Activated CD8-positive, alpha-beta memory T cell treated with anti-CD3 and anti-CD28 coated beads for 4 hours (primary cell): Measurements from ENCODE around the gene ZNF628.
A peak's percentile ranks its signal among the peaks of the same experiment; 100 is the strongest.
"Not testable (repeated sequence)": the region's sequence is repeated elsewhere in the genome, so short reads cannot be mapped to it uniquely, and the experiment has no call there.

Experiments
- DNase-seq, 2 donors: peaks; one replicate each; pipeline ENCODE4 v3.0.0-alpha.2; 2020; ENCODE audit warnings: low read depth in 2 of 2

Gene ZNF628

DNA sequence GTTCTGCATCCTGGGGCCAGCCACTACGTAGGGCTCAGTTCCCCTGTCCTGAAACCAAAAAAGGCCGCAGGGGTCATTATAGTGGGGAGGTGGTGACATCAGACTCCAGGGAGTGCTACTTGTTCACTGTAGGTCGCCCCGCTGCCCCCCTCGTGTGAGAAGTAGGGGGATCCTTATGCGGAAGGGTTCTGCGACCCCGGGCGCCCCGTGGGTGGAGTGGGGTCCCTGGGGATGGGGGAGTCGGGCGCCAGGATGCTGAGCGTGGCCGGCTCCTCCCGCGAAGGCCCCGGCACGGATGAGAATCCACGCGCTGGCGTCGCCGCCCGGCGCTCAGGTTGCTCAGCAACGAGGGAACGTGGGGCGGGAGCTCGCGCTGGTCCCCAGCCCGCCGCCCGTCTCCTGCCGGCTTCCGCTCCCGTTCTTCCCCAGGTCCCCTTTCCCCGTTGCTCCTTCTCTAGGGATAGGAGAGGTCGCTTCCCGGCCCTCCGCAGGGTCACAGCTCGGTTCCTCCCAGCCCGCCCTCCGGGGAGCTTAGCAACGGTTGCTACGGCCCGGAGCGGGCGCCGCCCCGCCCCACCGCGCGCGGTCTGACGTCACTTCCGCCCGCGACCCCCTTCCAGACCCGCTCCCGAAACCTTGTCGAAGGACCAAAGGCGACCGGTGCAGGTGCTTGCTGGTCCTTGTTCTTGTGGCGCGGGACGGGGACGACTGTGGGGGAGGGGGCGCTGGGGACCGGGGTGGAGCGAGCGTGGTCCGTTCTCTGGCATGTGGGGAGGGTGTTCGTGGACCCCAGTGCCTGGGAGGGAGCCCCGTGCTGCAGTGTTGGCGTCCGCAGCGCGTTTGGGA lies 8.4 kb downstream of the ZNF628 start, which contains the start of gene NAT14:
Gene NAT14, plus strand, starts transcription at position 596 of the 846 bp plus-strand sequence. CDS start 521 bp downstream, outside the sequence.
- DNase-seq = peak in 1 of 2 donors; percentile 24

DNA sequence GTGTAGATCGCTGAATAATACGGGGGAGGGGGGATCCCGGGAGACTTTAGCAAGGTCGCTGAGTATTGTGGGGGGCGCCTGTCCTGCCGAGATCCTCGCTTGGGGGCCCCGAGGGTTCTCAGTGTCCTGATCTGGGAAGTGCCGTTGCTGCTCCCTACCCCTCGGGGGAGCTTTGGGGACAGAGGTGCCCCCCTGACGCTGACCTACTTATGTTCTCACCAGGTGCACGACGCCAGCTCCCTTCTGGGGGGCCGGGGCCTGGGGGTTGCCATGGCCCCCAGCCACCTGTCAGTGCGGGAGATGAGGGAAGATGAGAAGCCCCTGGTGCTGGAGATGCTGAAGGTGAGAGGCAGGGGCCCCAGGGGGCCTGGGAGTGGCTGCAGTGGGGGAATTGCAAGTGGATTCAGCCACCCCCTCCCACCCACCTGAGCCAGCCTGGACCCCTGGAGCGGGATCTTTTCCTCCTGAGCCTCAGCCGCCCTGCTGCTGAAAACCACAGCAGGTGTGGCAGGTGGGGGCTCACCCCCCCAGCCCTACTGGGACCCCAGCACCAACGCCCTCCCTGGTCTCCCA lies 9.1 kb downstream of the ZNF628 start:
- DNase-seq = no peak

DNA sequence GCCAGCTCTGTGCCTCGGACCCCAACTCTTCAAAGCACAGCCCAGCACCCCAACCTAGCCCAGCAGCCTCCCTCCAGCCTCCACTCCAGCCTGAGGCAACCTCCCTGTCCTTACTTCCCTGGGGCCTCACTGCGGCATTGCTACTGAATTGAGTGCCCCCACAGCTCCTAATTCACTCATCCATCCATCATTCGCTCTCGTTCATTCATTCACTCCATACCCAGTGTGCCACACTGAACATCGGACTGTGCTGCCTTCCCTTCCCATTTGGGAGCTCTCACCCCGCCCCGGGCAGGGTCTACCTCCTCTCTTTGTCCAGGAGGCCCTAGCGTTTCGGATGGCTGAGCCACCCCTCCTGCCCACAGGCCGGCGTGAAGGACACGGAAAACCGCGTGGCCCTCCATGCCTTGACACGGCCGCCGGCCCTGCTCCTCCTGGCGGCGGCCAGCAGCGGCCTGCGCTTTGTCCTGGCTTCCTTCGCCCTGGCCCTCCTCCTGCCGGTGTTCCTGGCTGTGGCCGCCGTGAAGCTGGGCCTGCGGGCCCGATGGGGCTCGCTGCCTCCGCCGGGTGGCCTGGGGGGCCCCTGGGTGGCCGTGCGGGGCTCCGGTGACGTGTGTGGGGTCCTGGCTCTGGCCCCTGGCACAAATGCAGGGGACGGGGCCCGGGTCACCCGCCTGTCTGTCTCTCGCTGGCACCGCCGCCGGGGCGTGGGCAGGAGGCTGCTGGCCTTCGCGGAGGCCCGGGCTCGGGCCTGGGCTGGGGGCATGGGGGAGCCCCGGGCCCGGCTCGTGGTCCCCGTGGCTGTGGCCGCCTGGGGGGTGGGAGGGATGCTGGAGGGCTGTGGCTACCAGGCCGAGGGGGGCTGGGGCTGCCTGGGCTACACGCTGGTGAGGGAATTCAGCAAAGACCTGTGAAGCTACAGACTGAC lies 9.9 kb downstream of the ZNF628 start:
- DNase-seq = no peak

DNA sequence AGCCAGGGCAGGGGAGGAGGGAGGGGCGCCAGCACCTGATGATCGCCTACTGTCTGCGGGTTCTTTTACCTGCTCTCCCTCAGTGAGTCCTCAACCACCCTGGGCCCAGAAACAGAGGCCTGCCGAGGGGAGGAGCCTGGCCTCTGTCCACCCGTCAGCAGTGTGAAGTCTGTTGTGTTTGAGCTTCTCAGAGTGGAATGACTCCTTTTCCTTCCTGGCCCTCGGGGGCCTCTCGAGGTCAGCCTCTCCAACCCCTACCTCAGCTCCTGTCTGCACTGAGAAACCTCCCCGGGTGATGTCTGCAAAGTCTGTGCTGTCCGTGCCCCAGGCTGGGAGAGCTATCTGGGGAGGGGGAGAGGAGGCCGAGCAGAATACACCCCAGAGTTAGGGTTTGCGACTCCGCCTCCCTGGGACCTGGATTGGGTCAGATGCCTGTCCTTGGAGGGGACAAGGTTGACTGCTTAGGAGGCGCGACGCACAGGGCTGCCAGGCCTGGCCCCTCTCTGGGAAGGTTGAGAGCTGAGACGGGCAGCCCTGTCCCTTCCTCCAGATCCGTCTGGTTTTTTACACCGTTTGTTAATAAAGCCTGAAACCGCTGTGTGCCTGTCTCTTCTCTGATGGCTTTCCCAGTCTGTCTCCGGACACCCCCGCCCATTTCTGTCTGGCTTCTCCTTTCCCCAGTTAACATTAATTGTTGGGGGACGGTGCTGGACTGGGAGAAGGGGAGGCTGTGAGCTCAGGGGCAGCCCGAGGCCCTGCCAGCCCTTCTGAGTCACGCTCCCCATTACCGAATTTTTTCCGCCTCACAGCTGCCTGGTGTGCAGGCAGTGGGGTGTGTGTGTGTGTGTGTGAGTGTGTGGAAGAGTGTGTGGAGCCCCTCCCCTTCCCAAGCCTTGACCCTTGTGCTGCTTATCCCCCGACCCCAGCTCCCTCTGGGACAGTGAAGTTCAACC lies 10.8 kb downstream of the ZNF628 start:
- peak in 1 of 2 donors; percentile 30 for DNase-seq

GRCh38 chr19:55487924-55488687 lies 11.7 kb downstream of the ZNF628 start, which contains the start of gene SSC5D:
TSS of gene SSC5D (plus strand) at chr19:55488436. CDS start at chr19:55488590, 154 bp downstream.
- no peak for DNase-seq

DNA sequence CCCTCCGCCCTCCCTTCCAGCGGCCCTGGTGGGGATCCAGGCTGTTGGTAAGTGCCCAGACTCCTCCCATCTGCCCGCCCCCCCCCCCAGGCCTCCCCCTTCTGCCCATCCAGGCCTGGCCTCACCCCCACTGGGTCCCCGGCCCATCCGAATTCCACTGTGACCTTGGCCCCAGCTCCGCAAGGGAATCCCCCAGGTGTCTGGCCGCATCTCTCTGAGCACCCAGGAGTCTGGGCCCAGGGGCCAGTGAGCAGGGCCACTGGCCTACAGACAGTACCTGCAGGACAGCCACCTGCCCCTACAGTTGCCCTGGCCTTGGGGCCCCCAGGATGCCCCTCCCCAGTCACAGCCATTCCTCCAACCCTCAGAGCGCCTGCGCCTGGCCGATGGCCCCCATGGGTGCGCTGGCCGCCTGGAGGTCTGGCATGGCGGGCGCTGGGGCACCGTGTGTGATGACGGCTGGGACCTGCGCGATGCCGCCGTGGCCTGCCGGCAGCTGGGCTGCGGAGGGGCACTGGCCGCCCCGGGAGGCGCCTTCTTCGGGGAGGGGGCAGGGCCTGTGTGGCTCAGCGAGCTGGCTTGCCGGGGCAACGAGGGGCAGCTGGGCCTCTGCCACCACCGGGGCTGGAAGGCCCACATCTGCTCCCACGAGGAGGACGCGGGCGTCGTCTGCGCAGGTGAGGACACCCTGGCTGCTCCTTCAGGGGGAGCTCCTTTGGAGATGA lies 12.7 kb downstream of the ZNF628 start:
- DNase-seq = no peak

DNA sequence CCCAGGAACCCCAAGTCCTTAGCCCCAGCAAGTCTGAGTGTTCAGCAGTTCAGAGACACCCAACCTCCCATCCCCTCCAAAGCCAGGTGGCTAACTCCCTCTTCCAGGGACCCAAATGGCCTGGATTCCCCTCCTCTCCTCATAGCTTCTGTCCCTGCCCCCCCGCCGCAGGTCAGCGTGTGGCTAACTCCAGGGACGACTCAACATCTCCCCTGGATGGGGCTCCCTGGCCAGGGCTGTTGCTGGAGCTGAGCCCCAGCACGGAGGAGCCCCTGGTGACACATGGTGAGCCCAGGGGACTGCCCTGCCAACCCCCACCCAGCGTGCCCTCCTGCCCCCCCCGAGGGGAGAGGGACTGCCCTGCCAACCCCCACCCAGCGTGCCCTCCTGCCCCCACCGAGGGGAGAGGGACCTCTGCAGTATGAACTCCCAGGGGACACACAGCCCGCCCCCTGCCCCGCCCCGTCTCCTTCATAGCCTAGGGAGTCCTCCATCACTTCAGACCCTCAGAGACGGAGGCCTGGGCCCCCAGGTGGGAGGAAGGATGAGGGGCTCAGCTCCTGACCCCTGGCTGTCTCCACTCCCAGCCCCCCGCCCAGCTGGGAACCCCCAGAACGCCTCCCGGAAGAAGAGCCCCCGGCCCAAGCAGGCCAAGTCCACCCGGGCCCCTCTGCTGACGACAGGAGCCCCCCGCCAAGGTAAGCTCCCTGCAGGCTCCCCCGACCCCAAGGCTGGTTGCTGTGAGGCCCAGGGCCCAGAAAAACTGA lies 13.5 kb downstream of the ZNF628 start:
- DNase-seq = no peak

DNA sequence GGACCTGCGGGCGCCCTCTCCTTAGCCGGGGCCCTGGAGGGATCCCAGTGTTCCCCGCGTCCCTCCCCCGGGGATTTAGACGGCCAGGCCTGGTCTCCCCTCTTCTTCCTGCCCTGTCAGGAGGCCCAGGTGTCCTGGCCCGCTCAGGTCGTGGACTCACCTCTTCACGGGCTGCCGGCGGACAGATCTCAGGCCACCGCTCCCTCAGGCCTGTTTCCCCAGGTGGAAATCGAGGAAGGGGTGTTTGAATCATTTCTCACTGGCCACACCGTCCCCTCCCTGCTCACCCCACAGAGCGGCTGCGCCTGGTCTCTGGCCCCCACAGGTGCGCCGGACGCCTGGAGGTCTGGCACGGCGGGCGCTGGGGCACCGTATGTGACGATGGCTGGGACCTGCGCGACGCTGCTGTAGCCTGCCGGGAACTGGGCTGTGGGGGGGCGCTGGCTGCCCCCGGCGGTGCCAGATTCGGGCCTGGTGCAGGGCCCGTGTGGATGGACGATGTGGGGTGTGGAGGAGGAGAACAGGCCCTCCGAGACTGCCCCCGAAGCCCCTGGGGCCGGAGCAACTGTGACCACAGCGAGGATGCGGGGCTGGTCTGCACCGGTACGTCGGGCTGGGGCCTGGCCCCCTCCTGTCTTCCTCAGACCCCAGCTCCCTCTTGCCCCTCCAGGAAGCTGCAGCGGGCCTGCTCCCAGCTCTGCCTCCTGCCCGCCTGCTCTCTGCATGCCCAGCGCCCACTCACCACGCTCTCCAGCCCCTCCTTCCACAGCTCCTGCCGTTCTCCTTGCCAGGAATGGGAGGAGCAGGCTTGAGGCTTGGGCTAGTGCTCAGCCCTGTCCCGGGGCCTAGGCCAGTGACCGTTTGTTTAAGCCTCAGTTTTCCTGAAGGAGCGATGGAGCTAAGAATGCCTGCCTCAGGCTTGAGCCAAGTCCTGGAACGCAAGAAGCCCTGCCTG lies 14.3 kb downstream of the ZNF628 start:
- no peak for DNase-seq

GRCh38 chr19:55491546-55492360 lies 15.3 kb downstream of the ZNF628 start:
- no peak for DNase-seq

DNA sequence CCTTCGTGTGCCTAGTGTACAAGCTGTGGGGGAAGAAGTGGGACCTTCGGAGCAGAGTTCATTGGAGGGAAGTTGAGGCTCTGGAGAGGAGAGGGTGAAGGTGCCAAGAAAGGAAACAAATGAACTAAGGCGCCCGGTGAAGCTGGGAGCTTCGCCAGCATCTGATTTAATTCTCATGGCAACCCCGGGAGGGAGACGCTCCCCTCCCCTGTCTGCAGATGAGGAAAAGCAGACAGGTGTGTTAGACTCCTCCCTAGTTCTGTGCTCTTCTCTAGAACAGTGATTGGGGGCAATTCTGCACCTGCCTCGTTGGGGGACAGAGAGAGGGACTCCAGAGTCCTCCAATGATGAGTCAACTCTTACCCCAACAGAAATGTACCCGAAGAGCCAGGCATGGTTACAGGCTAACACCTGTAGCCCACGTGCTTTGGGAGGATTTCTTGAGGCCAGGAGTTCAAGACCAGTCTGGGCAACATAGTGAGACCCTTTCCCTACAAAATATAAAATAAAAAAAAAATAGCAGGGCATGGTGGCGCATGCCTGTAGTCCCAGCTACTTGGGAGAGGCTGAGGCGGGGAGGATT lies 16.0 kb downstream of the ZNF628 start:
- DNase-seq = no peak

- DNase-seq = no peak
Measured at GRCh38 chr19:55493052-55493644, 16.7 kb downstream of the ZNF628 start.

DNA sequence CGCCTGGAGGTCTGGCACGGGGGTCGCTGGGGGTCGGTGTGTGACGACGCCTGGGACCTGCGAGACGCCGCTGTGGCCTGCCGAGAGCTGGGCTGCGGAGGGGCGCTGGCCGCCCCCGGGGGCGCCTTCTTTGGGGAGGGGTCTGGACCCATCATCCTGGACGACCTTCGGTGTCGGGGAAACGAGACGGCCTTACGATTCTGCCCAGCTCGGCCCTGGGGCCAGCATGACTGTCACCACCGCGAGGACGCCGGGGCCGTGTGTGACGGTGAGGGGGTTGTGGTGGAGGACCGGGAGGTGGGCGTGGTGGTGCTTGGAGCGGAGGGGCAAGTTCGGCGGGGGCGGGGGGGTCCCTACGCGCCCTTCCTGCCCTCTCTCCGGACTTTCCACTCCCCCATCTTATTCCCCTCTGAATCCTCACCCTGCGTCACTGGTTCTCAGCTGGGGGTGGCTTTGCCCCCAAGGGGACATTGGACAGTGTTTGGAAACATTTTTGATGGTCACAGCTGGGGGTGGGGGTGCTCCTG lies 17.3 kb downstream of the ZNF628 start:
- no peak for DNase-seq

GRCh38 chr19:55494172-55494761 lies 17.9 kb downstream of the ZNF628 start:
- no peak for DNase-seq

DNA sequence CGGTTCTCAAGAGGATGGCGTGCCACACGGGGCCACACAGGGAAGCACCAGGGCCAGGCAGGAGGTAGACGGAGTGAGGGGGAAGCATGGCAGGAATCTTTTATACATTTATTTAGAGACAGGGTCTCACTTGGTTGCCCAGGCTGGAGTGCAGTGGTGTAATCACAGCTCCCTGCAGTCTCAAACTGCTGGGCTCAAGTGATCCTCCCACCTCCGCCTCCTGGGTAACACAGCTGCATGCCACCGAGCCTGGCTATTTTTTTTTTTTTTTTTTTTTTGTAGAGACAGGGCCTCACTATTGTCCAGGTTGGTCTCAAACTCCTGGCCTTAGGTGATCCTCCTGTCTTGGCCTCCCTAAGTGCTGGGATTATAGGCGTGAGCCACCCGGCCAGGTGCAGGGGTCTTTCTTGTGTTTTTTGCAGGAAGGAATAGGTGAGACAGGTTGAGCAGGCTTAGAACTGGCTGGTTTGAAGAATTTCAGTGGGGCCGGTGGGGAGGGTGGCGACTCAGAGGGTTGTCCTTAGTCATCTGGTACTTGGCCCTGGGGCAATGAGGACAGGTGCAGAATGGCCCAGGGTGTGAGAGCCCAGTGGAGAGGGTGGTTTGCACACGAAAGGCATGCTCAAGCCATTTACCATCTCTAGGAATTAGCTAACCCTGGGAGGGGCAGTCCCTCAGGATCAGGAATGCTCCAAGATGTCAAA lies 19.4 kb downstream of the ZNF628 start:
- no peak for DNase-seq

DNA sequence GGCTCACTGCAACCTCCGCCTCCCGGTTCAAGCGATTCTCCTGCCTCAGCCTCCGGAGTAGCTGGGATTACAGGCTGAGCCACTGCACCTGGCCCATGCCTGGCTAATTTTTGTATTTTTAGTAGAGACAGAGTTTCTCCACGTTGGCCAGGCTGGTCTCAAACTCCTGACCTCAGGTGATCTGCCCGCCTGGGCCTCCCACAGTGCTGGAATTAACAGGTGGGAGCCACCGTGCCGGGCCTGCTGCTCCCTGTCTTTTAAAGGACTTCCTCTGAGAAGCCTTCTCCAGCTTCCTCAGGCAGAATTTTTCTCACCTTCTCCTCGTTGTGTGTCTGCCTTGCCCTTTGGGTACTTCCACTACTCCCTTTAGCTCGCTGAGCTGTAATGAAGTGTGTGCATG lies 20.4 kb downstream of the ZNF628 start:
- DNase-seq = not testable (repeated sequence)
